Neural cell (in vitro differentiated cells): ENCODE measurements around the gene ITGA8.

Source experiments
- EP300 ChIP-seq: fragments of 450-650 bp; conservative IDR thresholded peaks from 2 replicates; pipeline ENCODE4 v1.6.1; 2014; ENCODE audit warnings: antibody characterized with exemption, mild to moderate bottlenecking, moderate library complexity; ENCODE audit not compliant: poor library complexity, severe bottlenecking
- EZH2 ChIP-seq: fragments of 200-600, 300-800 bp; shearing (Covaris generic), sonication (generic); IDR thresholded peaks from 2 replicates; pipeline ENCODE4 v1.6.1; 2014; ENCODE audit warnings: antibody characterized with exemption, low read length, borderline replicate concordance, mild to moderate bottlenecking; ENCODE audit not compliant: insufficient read depth, poor library complexity, severe bottlenecking
- POLR2AphosphoS5 ChIP-seq: IDR thresholded peaks from 2 replicates; pipeline ENCODE4 v1.6.1; 2012
- RAD21 ChIP-seq: fragments of 450-650 bp; conservative IDR thresholded peaks from 2 replicates; pipeline ENCODE4 v1.6.1; 2014; ENCODE audit warnings: antibody characterized with exemption, mild to moderate bottlenecking, moderate library complexity
- SMC3 ChIP-seq: fragments of 450-650 bp; conservative IDR thresholded peaks from 2 replicates; pipeline ENCODE4 v1.6.1; 2014; ENCODE audit warnings: antibody characterized with exemption, mild to moderate bottlenecking, moderate library complexity; ENCODE audit not compliant: poor library complexity
- TAF1 ChIP-seq: IDR thresholded peaks from 2 replicates; pipeline ENCODE4 v1.6.1; 2012; ENCODE audit warnings: low read depth
- TF ChIP-seq, protein P1 (sequence below): fragments of 450-650 bp; IDR thresholded peaks from 2 replicates; pipeline ENCODE4 v1.5.1; 2014; ENCODE audit warnings: antibody characterized with exemption, mild to moderate bottlenecking, moderate library complexity; ENCODE audit not compliant: poor library complexity, severe bottlenecking
- TF ChIP-seq, protein P2 (sequence below): IDR thresholded peaks from 2 replicates; pipeline ENCODE4 v1.6.1; 2012; ENCODE audit warnings: borderline replicate concordance

DNA sequence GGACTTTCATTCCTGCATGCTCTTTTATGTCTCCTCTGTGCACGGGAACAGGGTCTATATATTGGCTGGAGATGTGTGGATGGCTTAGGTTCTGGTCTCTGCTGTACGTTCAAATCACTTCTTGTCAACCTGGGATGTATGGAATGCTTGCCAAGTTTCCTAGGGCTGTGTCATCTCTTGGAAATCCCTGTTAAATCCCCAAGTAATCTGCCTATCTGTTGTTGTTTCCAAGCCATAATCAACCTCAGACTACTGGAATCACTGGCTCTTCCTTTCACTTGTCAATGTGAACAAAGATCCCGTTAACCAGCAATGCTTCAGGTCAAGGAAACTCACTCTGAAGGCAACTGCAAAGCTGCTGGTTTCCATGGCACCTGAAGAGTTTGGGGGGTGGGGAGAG lies 255.3 kb downstream of the ITGA8 start:
- TF ChIP-seq, protein P1, sequence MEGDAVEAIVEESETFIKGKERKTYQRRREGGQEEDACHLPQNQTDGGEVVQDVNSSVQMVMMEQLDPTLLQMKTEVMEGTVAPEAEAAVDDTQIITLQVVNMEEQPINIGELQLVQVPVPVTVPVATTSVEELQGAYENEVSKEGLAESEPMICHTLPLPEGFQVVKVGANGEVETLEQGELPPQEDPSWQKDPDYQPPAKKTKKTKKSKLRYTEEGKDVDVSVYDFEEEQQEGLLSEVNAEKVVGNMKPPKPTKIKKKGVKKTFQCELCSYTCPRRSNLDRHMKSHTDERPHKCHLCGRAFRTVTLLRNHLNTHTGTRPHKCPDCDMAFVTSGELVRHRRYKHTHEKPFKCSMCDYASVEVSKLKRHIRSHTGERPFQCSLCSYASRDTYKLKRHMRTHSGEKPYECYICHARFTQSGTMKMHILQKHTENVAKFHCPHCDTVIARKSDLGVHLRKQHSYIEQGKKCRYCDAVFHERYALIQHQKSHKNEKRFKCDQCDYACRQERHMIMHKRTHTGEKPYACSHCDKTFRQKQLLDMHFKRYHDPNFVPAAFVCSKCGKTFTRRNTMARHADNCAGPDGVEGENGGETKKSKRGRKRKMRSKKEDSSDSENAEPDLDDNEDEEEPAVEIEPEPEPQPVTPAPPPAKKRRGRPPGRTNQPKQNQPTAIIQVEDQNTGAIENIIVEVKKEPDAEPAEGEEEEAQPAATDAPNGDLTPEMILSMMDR: no peak
- TF ChIP-seq EZH2 (no peak), TAF1 (no peak), SMC3 (no peak), POLR2AphosphoS5 (no peak), EP300 (no peak), RAD21 (no peak)
- TF ChIP-seq, protein P2, sequence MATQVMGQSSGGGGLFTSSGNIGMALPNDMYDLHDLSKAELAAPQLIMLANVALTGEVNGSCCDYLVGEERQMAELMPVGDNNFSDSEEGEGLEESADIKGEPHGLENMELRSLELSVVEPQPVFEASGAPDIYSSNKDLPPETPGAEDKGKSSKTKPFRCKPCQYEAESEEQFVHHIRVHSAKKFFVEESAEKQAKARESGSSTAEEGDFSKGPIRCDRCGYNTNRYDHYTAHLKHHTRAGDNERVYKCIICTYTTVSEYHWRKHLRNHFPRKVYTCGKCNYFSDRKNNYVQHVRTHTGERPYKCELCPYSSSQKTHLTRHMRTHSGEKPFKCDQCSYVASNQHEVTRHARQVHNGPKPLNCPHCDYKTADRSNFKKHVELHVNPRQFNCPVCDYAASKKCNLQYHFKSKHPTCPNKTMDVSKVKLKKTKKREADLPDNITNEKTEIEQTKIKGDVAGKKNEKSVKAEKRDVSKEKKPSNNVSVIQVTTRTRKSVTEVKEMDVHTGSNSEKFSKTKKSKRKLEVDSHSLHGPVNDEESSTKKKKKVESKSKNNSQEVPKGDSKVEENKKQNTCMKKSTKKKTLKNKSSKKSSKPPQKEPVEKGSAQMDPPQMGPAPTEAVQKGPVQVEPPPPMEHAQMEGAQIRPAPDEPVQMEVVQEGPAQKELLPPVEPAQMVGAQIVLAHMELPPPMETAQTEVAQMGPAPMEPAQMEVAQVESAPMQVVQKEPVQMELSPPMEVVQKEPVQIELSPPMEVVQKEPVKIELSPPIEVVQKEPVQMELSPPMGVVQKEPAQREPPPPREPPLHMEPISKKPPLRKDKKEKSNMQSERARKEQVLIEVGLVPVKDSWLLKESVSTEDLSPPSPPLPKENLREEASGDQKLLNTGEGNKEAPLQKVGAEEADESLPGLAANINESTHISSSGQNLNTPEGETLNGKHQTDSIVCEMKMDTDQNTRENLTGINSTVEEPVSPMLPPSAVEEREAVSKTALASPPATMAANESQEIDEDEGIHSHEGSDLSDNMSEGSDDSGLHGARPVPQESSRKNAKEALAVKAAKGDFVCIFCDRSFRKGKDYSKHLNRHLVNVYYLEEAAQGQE: no peak
